LNCaP clone FGC (cell line): ENCODE measurements around the gene PGBD5.

Experiments used
- DNase-seq: peaks from one replicate; pipeline ENCODE4 v3.0.0-alpha.2; 2011; ENCODE audit warnings: low read depth
- H3K4me3 ChIP-seq: 2 replicates; pipeline ENCODE4 v1.5.1; 2011; ENCODE audit warnings: mild to moderate bottlenecking, low read depth, low read length, control low read depth
- CTCF ChIP-seq: IDR thresholded peaks from 2 replicates; pipeline ENCODE4 v1.5.1; 2012; ENCODE audit warnings: mild to moderate bottlenecking; ENCODE audit not compliant: control insufficient read depth, insufficient read depth; ENCODE audit errors: extremely low read depth

Gene PGBD5

GRCh38 chr1:230321341-230321740, 104.8 kb downstream of the PGBD5 start:
- no peak overlapping the region for H3K4me3 ChIP-seq
- no peak for TF ChIP-seq CTCF

GRCh38 chr1:230320804-230321203, 105.3 kb downstream of the PGBD5 start:
- TF ChIP-seq CTCF = no peak
- DNase-seq = no peak

More at GRCh38 chr1:230321341-230321740, 104.8 kb downstream of the PGBD5 start:
- no peak for DNase-seq

GRCh38 chr1:230319014-230319747, 107.0 kb downstream of the PGBD5 start:
- H3K4me3 ChIP-seq = no peak overlapping the region
- DNase-seq = no peak
- no peak for TF ChIP-seq CTCF

More at GRCh38 chr1:230320804-230321203, 105.3 kb downstream of the PGBD5 start:
- no peak overlapping the region for H3K4me3 ChIP-seq

- peak; percentile 10 for DNase-seq
- no peak for TF ChIP-seq CTCF
- no peak overlapping the region for H3K4me3 ChIP-seq
Observed at GRCh38 chr1:230317823-230318819, 108.0 kb downstream of the PGBD5 start.

GRCh38 chr1:230316864-230317745, 109.0 kb downstream of the PGBD5 start:
- no peak for TF ChIP-seq CTCF
- H3K4me3 ChIP-seq = no peak overlapping the region
- DNase-seq = no peak

GRCh38 chr1:230315099-230315498, 111.0 kb downstream of the PGBD5 start:
- TF ChIP-seq CTCF = no peak
- no peak for DNase-seq
- no peak overlapping the region for H3K4me3 ChIP-seq
